Left lobe of liver (tissue), 2 donors: ENCODE data around the gene IFNA4. TPM values are rescaled to one million over a fixed set of nuclear protein-coding genes. Genes with fewer than 3 reads are reported as not detected.
A peak's percentile ranks its signal among the peaks of the same experiment; 100 is the strongest.
"Not testable (repeated sequence)": the region's sequence is repeated elsewhere in the genome, so short reads cannot be mapped to it uniquely, and the experiment has no call there.

Experiments used
- ATAC-seq: fragments of 200-7000 bp; cut with Tn5 transposase; one replicate; pipeline ENCODE4 v1.9.1; 2020; ENCODE audit warnings: mild to moderate bottlenecking, moderate library complexity
- DNase-seq: peaks from one replicate; pipeline ENCODE4 v3.0.0-alpha.2; 2020; ENCODE audit warnings: low spot score
- total RNA-seq: library from RNA; stranded (reverse); gene quantifications from one replicate; pipeline ENCODE4 v1.2.1, GENCODE V29; 2021
- donor health status: DM: no; HTN: no; CAD: no; lungs with moderate emphysema.
- donor health status: DM: no; HTN: yes; CAD: no.

IFNA4 gene
- total RNA-seq, 1 donor from 2014 or later, result not detected

- no peak for DNase-seq
- no peak for ATAC-seq
These were observed 16.0 kb downstream of the IFNA4 start for GRCh38 chr9:21171351-21171750.

GRCh38 chr9:21166560-21166959, 20.8 kb downstream of the IFNA4 start, which contains the start of gene IFNA21:
IFNA21 (minus strand) TSS chr9:21166660; CDS start chr9:21166612, 48 bp downstream.
- not testable (repeated sequence) for DNase-seq, ATAC-seq

DNA sequence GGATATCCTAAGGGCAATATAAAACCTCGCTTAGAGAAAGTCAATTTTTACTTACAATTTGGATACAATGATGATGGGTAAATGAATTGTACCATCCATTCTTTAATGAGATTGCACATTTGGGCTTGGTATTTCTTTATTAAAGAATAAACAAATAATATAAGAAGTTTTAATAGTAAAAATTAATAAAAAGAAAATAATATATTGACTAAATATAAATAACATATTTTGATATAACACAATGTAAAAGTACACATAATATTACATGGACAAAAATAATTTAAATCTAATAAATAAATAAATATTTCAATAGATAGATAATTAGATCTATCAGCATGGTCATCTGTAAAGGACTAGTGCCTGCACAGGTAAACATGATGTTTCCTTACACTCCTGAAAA, 21.9 kb downstream of the IFNA4 start:
- ATAC-seq (no peak), DNase-seq (no peak)

- no peak for ATAC-seq
- no peak for DNase-seq
These were observed 27.2 kb downstream of the IFNA4 start for GRCh38 chr9:21160178-21160577.

- no peak for ATAC-seq
- DNase-seq, result no peak
These were observed 31.9 kb downstream of the IFNA4 start for GRCh38 chr9:21155501-21155900.

- no peak for DNase-seq
- ATAC-seq, result peak; percentile 60
These were observed 33.3 kb downstream of the IFNA4 start for GRCh38 chr9:21154018-21154608.

DNA sequence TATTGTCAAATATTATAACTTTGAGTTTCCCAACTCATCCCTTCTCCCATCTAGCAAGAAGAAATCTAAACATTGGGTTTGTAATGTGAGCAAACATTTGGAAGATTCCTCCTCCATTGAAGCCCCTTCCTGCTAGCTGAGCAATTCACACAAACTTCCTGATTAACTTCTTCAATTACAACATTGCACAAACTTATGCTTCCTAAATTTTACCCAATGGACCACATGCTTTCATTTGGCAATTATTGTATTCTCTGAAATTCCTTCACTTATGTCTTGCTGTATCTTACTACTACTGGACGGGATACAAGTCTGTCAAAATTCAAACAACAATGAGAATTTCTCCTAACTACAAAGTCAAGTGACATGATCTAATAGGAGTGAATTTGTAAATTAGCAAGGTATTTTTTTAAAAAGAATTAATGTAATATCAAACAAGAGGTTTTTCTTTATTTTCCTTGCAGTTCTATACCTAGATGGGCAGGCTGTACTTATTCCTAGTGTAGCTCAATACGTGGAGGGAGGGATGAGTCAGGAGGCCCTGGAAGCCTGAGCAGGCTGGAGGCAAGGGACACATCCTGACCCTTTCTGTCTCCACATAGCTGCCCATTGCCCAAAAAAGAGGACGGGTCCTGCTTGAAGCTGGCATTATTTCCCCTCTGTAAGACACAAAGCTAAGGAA, 33.9 kb downstream of the IFNA4 start:
- no peak for DNase-seq
- ATAC-seq, result no peak

GRCh38 chr9:21144603-21145002, 42.8 kb downstream of the IFNA4 start:
- ATAC-seq (no peak), DNase-seq (no peak)

- ATAC-seq, result no peak
These were observed 45.9 kb downstream of the IFNA4 start, which contains the start of gene IFNW1 for GRCh38 chr9:21141427-21141882. IFNW1 (minus strand) TSS chr9:21141832; CDS start chr9:21141570, 262 bp downstream.

DNA sequence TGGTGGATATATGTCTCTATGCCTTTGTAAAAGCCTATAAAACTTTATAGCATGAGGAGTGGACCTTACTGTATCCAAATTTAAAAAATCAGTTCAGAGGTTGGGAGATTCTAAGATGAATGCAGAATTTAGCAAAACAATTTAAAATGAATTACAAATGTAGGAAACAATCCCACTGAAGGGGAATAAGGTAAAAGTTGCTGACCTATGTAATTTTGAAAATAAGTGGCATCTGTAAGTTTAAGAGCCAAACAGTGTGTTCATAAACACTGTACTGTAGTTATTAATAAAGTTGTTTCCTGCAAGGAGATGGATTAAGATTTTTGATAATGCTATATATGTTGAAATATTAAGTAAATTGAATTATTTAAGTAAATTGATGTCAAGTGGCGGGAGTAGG, 50.4 kb downstream of the IFNA4 start:
- no peak for ATAC-seq

More at GRCh38 chr9:21141427-21141882, 45.9 kb downstream of the IFNA4 start, which contains the start of gene IFNW1:
- DNase-seq, result no peak

More for the DNA sequence above, 50.4 kb downstream of the IFNA4 start:
- DNase-seq, result no peak

Other genes with a start within 250 kb of the IFNA4 start
- gene HACD4, start 155.9 kb downstream of the IFNA4 start, total RNA-seq, result 0.13 TPM
- not detected for gene IFNB1, start 109.6 kb downstream of the IFNA4 start, total RNA-seq
- not detected for gene IFNW1, start 45.8 kb downstream of the IFNA4 start, total RNA-seq
- not detected for gene IFNA21, start 20.9 kb downstream of the IFNA4 start, total RNA-seq
- not detected for gene IFNA7, start 14.6 kb upstream of the IFNA4 start, total RNA-seq
- gene IFNA10, start 19.6 kb upstream of the IFNA4 start, total RNA-seq, result not detected
- not detected for gene IFNA16, start 29.7 kb upstream of the IFNA4 start, total RNA-seq
- not detected for gene IFNA17, start 40.6 kb upstream of the IFNA4 start, total RNA-seq
- not detected for gene IFNA14, start 52.4 kb upstream of the IFNA4 start, total RNA-seq
- not detected for gene IFNA5, start 117.7 kb upstream of the IFNA4 start, total RNA-seq
- 6.2 TPM for gene KLHL9, start 147.8 kb upstream of the IFNA4 start, total RNA-seq
- gene IFNA6, start 163.3 kb upstream of the IFNA4 start, total RNA-seq, result not detected
- gene IFNA13, start 180.5 kb upstream of the IFNA4 start, total RNA-seq, result not detected
- gene IFNA2, start 197.8 kb upstream of the IFNA4 start, total RNA-seq, result not detected
- gene IFNA8, start 221.5 kb upstream of the IFNA4 start, total RNA-seq, result not detected